Measurements from ENCODE around the gene ABCC9. TPM values are rescaled to one million over a fixed set of nuclear protein-coding genes. Genes with fewer than 3 reads are reported as not detected.

Gene ABCC9
- total RNA-seq, 1 donor from 2014 or later, result not detected

GRCh38 chr12:21771311-21771710 is 169.9 kb downstream of the ABCC9 start:
- Mint-ChIP-seq H3K27me3 (ENCODE audit: insufficient read depth) (peaks cover 31% of the 10 kb centered on the region), H3K4me3 (no peak overlapping the region), H3K9me3 (no peaks in the 10 kb centered on the region), H3K36me3 (ENCODE audit: low read depth) (no peaks in the 10 kb centered on the region), H3K4me1 (ENCODE audit: low read depth) (no peaks in the 10 kb centered on the region), H3K27ac (no peak overlapping the region)
- intact Hi-C loops (cut with micrococcal nuclease), result loop anchor here (10.0 kb wide), 1 partner anchor 563 kb away; the partner anchor contains the start of gene ST8SIA1
- DNase-seq (ENCODE audit: low spot score), result no peak

DNA sequence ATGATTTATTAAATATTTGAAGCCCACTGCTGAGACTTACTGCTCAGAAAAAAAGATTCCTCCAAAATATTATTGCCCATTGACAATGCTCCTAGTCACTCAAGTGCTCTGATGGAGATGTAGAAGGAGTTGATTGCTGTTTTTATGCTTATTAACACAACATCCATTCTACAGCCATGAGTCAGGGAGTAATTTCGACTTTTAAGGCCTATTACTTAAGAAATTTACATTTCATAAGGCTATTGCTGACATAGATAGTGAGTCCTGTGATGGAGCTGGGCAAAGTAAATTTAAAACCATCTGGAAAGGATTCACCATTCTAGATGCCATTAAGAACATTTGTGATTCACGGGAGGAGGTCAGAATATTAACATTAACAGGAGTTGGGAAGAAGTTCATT is 171.9 kb downstream of the ABCC9 start:
- intact Hi-C loops (cut with micrococcal nuclease), result no loop called here
- no peak for DNase-seq (ENCODE audit: low spot score)
- peaks cover 20% of the 10 kb centered on the region for H3K27me3 Mint-ChIP-seq (ENCODE audit: insufficient read depth)
- H3K4me3 Mint-ChIP-seq, result no peak overlapping the region
- H3K4me1 Mint-ChIP-seq (ENCODE audit: low read depth), result no peaks in the 10 kb centered on the region
- no peaks in the 10 kb centered on the region for H3K9me3 Mint-ChIP-seq
- H3K27ac Mint-ChIP-seq, result no peak overlapping the region
- no peaks in the 10 kb centered on the region for H3K36me3 Mint-ChIP-seq (ENCODE audit: low read depth)

DNA sequence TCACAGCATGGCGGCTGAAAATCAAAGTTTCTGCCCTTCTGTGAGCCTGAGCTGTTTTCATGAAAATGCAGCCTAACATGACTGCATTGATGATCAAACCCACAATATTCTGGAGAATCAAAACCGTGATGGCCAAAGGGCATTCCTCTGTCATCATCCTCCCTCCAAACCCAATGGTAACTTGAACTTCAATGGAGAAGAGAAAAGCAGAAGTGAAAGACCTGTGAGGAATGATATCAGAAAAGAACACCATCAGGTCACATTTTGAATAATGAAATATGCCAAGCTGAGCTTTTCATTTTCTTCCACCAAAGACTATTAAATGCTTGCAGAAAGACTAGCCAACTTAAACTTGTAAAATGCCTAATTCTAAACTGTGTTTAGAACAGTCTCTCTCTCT is 174.8 kb downstream of the ABCC9 start:
- intact Hi-C loops (cut with micrococcal nuclease), result no loop called here
- Mint-ChIP-seq H3K4me3 (no peak overlapping the region), H3K4me1 (ENCODE audit: low read depth) (no peaks in the 10 kb centered on the region), H3K27me3 (ENCODE audit: insufficient read depth) (peaks cover 9% of the 10 kb centered on the region), H3K27ac (no peak overlapping the region), H3K9me3 (no peaks in the 10 kb centered on the region), H3K36me3 (ENCODE audit: low read depth) (no peaks in the 10 kb centered on the region)
- no peak for DNase-seq (ENCODE audit: low spot score)

DNA sequence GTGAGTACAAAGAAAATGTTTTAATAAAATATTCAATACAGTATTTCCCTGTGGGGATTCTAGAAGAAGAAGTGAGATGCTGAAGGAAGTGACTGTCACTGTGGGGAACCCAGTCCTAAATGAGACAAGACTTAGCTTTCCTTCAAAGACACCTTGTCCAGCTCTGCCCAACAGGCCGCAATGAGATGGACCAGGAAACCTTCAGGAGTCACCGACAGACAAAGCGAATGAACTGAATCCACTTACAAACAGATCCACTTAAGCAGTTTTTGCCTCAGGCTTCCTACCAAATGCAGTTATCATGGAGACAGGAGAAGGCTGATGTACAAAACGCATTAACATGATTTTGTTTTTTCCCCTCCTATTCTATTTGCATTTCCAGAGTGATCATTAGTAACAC is 176.3 kb downstream of the ABCC9 start:
- H3K4me3 Mint-ChIP-seq, result no peak overlapping the region
- H3K4me1 Mint-ChIP-seq (ENCODE audit: low read depth), result no peaks in the 10 kb centered on the region
- H3K27ac Mint-ChIP-seq, result no peak overlapping the region
- H3K36me3 Mint-ChIP-seq (ENCODE audit: low read depth), result no peaks in the 10 kb centered on the region
- no peak for DNase-seq (ENCODE audit: low spot score)
- intact Hi-C loops (cut with micrococcal nuclease), result no loop called here
- peaks cover 2% of the 10 kb centered on the region for H3K27me3 Mint-ChIP-seq (ENCODE audit: insufficient read depth)
- no peaks in the 10 kb centered on the region for H3K9me3 Mint-ChIP-seq

- Mint-ChIP-seq H3K9me3 (no peaks in the 10 kb centered on the region), H3K4me1 (ENCODE audit: low read depth) (no peaks in the 10 kb centered on the region), H3K4me3 (no peak overlapping the region), H3K27ac (no peak overlapping the region), H3K36me3 (ENCODE audit: low read depth) (no peaks in the 10 kb centered on the region), H3K27me3 (ENCODE audit: insufficient read depth) (peaks cover 2% of the 10 kb centered on the region)
- DNase-seq (ENCODE audit: low spot score), result no peak
- intact Hi-C loops (cut with micrococcal nuclease), result no loop called here
Observed at GRCh38 chr12:21764065-21764464, 177.2 kb downstream of the ABCC9 start.

GRCh38 chr12:21763531-21763930 is 177.7 kb downstream of the ABCC9 start:
- no peak overlapping the region for H3K27ac Mint-ChIP-seq
- no peak for DNase-seq (ENCODE audit: low spot score)
- H3K4me1 Mint-ChIP-seq (ENCODE audit: low read depth), result no peaks in the 10 kb centered on the region
- H3K9me3 Mint-ChIP-seq, result no peaks in the 10 kb centered on the region
- no peak overlapping the region for H3K4me3 Mint-ChIP-seq
- intact Hi-C loops (cut with micrococcal nuclease), result no loop called here
- H3K36me3 Mint-ChIP-seq (ENCODE audit: low read depth), result no peaks in the 10 kb centered on the region
- peaks cover 2% of the 10 kb centered on the region for H3K27me3 Mint-ChIP-seq (ENCODE audit: insufficient read depth)

DNA sequence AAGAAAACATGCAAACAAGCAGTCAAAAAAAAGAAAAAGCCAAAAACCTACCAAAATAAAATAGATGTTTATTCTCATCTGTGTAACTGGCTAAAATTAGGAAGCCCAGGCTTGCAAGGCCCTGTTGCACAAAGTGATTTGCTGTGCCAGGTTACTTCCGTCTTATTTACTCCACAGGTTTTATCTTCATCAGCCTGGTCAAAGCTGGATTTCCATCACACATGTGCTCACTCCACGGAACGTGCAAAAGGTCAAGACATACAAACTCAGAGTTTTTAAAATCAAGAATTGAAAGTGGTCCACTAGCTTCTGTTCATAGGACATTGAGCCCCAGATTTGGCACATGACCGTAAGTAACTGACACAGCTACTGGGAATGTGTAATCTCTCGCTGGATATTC is 181.5 kb downstream of the ABCC9 start:
- H3K27me3 Mint-ChIP-seq (ENCODE audit: insufficient read depth), result peaks cover 3% of the 10 kb centered on the region
- H3K4me1 Mint-ChIP-seq (ENCODE audit: low read depth), result no peaks in the 10 kb centered on the region
- H3K9me3 Mint-ChIP-seq, result no peaks in the 10 kb centered on the region
- H3K36me3 Mint-ChIP-seq (ENCODE audit: low read depth), result no peaks in the 10 kb centered on the region
- H3K4me3 Mint-ChIP-seq, result no peak overlapping the region
- DNase-seq (ENCODE audit: low spot score), result no peak
- intact Hi-C loops (cut with micrococcal nuclease), result no loop called here
- no peak overlapping the region for H3K27ac Mint-ChIP-seq

DNA sequence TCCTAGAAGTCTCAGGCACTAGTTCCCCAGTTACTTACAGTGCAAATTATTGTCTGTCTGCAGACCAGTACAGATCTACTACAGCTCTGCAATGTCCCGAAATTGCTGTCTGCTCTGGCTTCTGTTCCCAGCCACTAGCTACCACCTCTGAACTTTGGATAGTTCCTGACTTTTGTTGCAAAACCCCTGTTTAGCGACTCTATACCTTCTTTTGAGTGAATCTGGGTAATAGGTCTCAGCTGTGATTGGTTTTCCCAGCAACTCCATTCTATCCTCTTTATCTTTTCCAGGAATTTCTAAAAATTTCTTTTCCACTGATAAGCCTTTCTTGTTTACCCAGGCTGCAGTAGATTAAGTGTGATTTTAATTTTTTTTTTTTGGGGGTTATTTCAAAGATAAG is 183.5 kb downstream of the ABCC9 start:
- intact Hi-C loops (cut with micrococcal nuclease), result no loop called here
- no peak overlapping the region for H3K27ac Mint-ChIP-seq
- no peak for DNase-seq (ENCODE audit: low spot score)
- H3K4me3 Mint-ChIP-seq, result no peak overlapping the region
- H3K36me3 Mint-ChIP-seq (ENCODE audit: low read depth), result no peaks in the 10 kb centered on the region
- H3K4me1 Mint-ChIP-seq (ENCODE audit: low read depth), result no peaks in the 10 kb centered on the region
- H3K9me3 Mint-ChIP-seq, result no peaks in the 10 kb centered on the region
- peaks cover 1% of the 10 kb centered on the region for H3K27me3 Mint-ChIP-seq (ENCODE audit: insufficient read depth)

- H3K9me3 Mint-ChIP-seq, result no peaks in the 10 kb centered on the region
- H3K4me3 Mint-ChIP-seq, result no peak overlapping the region
- peaks cover 1% of the 10 kb centered on the region for H3K27me3 Mint-ChIP-seq (ENCODE audit: insufficient read depth)
- intact Hi-C loops (cut with micrococcal nuclease), result no loop called here
- no peak for DNase-seq (ENCODE audit: low spot score)
- H3K4me1 Mint-ChIP-seq (ENCODE audit: low read depth), result no peaks in the 10 kb centered on the region
- no peaks in the 10 kb centered on the region for H3K36me3 Mint-ChIP-seq (ENCODE audit: low read depth)
- H3K27ac Mint-ChIP-seq, result no peak overlapping the region
Observed at GRCh38 chr12:21756699-21757098, 184.5 kb downstream of the ABCC9 start.

- H3K9me3 Mint-ChIP-seq, result no peaks in the 10 kb centered on the region
- no peak for DNase-seq (ENCODE audit: low spot score)
- no peaks in the 10 kb centered on the region for H3K36me3 Mint-ChIP-seq (ENCODE audit: low read depth)
- no peak overlapping the region for H3K4me3 Mint-ChIP-seq
- H3K4me1 Mint-ChIP-seq (ENCODE audit: low read depth), result no peaks in the 10 kb centered on the region
- H3K27ac Mint-ChIP-seq, result no peak overlapping the region
- no peaks in the 10 kb centered on the region for H3K27me3 Mint-ChIP-seq (ENCODE audit: insufficient read depth)
- intact Hi-C loops (cut with micrococcal nuclease), result no loop called here
Observed at GRCh38 chr12:21751517-21751916, 189.7 kb downstream of the ABCC9 start.

Other genes starting within 250 kb of the ABCC9 start
- gene KCNJ8, start 166.7 kb downstream of the ABCC9 start, total RNA-seq, result not detected in 2 replicates
- gene CMAS, start 104.8 kb upstream of the ABCC9 start, total RNA-seq, result 34.1 and 34.9 TPM in 2 replicates

Data from activated T-helper 1 cell treated with anti-CD3 and anti-CD28 coated beads, Interleukin-12 subunit alpha, Interleukin-12 subunit beta, Interleukin-2, Interleukin-4 antibody, amounts not matched to agents 30 ng/mL and 10 ng/mL and 1 ng/mL, durations not matched to agents 14 hours and 24 hours and 36 hours (primary cell).